LNCaP clone FGC (cell line): ENCODE measurements around the gene PRODH2.

ENCODE experiments used
- DNase-seq: peaks from one replicate; pipeline ENCODE4 v3.0.0-alpha.2; 2011; ENCODE audit warnings: low read depth
- H3K4me3 ChIP-seq: 2 replicates; pipeline ENCODE4 v1.5.1; 2011; ENCODE audit warnings: mild to moderate bottlenecking, low read depth, low read length, control low read depth
- CTCF ChIP-seq: IDR thresholded peaks from 2 replicates; pipeline ENCODE4 v1.5.1; 2012; ENCODE audit warnings: mild to moderate bottlenecking; ENCODE audit not compliant: control insufficient read depth, insufficient read depth; ENCODE audit errors: extremely low read depth

Gene PRODH2

GRCh38 chr19:35757749-35758608 lies 54.7 kb downstream of the PRODH2 start, which contains the start of gene PROSER3:
Gene PROSER3, plus strand, starts transcription at chr19:35758176. Its CDS starts 40 bp downstream, at chr19:35758216.
- peak; percentile 98 for DNase-seq
- no peak for TF ChIP-seq CTCF
- peak within 1 kb of the TSS; percentile 96 for H3K4me3 ChIP-seq

- DNase-seq = no peak
- no peak for TF ChIP-seq CTCF
- H3K4me3 ChIP-seq = peak overlapping the region; percentile 96
Observed at GRCh38 chr19:35757231-35757748, 55.4 kb downstream of the PRODH2 start.

GRCh38 chr19:35756377-35757230 lies 56.0 kb downstream of the PRODH2 start, which contains the start of gene HSPB6:
Gene HSPB6, minus strand, starts transcription at chr19:35757029. Its CDS starts 21 bp downstream, at chr19:35757008.
- no peak for TF ChIP-seq CTCF
- no peak for DNase-seq
- peak within 1 kb of the TSS; percentile 96 for H3K4me3 ChIP-seq

- no peak for DNase-seq
- H3K4me3 ChIP-seq = no peak overlapping the region
- TF ChIP-seq CTCF = no peak
Observed at GRCh38 chr19:35755550-35756376, 56.9 kb downstream of the PRODH2 start.

- DNase-seq = no peak
- no peak overlapping the region for H3K4me3 ChIP-seq
- no peak for TF ChIP-seq CTCF
Observed at GRCh38 chr19:35755131-35755549, 57.5 kb downstream of the PRODH2 start.
